ENCODE data around the gene ZNF501. TPM values are rescaled to one million over a fixed set of nuclear protein-coding genes. Genes with fewer than 3 reads are reported as not detected.
A peak's percentile ranks its signal among the peaks of the same experiment; 100 is the strongest.

The ZNF501 gene
- total and polyA plus RNA-seq, 8 donors, result 4.4 to 10.2 (median 9.3) TPM

DNA sequence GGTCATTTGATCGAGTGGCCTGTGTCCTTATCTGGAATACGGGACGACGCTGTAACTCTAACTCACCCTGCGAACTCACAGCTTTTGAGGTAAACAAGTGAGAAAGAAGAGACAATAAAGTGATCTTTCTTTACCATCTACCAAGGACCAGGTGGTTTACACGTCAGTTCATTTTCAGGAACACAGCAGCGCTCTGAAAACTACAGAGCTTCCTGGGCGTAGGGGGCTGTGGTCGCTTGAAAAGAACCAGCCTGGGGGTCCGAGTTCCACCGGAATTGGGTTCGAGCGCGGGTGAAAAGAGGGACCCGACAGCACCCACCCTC lies 31.6 kb downstream of the ZNF501 start:
- no peaks in the 10 kb centered on the region for H3K27me3 ChIP-seq
- peak overlapping the region; percentile 69 to 82 for H3K4me3 ChIP-seq
- intact Hi-C loops (cut with DNase I), result no loop called here
- peaks cover 0 to 34% of the 10 kb centered on the region in 2 donors for H3K9me3 ChIP-seq
- TF ChIP-seq, protein P1, sequence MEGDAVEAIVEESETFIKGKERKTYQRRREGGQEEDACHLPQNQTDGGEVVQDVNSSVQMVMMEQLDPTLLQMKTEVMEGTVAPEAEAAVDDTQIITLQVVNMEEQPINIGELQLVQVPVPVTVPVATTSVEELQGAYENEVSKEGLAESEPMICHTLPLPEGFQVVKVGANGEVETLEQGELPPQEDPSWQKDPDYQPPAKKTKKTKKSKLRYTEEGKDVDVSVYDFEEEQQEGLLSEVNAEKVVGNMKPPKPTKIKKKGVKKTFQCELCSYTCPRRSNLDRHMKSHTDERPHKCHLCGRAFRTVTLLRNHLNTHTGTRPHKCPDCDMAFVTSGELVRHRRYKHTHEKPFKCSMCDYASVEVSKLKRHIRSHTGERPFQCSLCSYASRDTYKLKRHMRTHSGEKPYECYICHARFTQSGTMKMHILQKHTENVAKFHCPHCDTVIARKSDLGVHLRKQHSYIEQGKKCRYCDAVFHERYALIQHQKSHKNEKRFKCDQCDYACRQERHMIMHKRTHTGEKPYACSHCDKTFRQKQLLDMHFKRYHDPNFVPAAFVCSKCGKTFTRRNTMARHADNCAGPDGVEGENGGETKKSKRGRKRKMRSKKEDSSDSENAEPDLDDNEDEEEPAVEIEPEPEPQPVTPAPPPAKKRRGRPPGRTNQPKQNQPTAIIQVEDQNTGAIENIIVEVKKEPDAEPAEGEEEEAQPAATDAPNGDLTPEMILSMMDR (IDR thresholded peaks at IDR 0.05), result no peak
- H3K36me3 ChIP-seq, result peaks cover 0 to 14% of the 10 kb centered on the region in 2 donors
- ATAC-seq (peak; percentile 20), DNase-seq (no peak)
- peaks cover 4 to 18% of the 10 kb centered on the region in 2 donors for H3K4me1 ChIP-seq
- peak overlapping the region; percentile 65 to 82 for H3K27ac ChIP-seq

DNA sequence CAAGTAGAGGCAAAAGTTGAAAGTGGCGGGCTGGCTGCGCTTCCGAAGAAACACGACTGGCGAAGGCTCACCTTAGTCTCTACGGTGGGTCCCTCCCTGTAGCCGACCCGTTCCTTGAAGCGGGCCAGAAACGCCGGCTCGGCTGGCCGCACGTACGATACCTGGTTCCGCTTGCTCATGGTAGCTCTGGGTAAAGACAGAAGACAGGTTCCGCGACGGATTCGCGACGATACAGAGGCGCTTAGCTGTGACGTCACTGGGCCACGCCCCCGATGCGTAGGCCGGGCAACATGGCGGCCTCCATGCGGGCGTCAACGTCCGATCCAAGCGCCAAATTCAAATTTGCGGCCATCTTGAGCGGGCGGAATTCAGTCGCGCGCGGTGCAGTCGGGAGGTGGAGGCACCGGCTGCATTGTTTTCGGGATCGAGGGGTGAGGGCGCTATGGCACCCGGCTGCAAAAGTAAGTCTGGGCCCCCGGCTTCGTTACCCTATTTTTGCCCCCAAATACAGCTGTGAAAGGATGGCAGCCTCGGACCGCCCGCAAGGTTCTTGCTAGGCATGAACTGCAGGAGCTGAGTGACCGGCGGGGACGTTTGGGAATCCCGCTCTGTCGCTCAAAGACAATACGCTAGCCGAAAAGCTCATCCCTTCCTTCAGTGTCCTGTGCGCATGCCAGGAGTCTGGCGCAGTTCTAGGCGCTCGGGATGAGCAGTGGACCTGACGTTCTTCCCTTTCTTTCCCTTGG lies 32.2 kb downstream of the ZNF501 start, which contains the start of the genes KIAA1143 and KIF15:
KIAA1143 (minus strand) TSS at position 196 of the 746 bp plus-strand sequence; CDS start at position 179, 17 bp downstream.
KIF15 (plus strand) TSS at position 371 of the 746 bp plus-strand sequence; CDS start at position 443, 72 bp downstream.
- Histone ChIP-seq H3K4me3 (peak within 1 kb of the TSS; percentile 69 to 82), H3K36me3 (peaks cover 0 to 10% of the 10 kb centered on the region in 2 donors), H3K27ac (peak within 1 kb of the TSS; percentile 65 to 82), H3K4me1 (peaks cover 4 to 18% of the 10 kb centered on the region in 2 donors), H3K27me3 (no peaks in the 10 kb centered on the region), H3K9me3 (peaks cover 0 to 29% of the 10 kb centered on the region in 2 donors)
- intact Hi-C loops (cut with DNase I), result no loop called here
- peak; percentile 99 for ATAC-seq
- TF ChIP-seq, protein P1 (IDR thresholded peaks at IDR 0.05), result no peak
- DNase-seq, result peak; percentile 97 to 98 (median 98)

DNA sequence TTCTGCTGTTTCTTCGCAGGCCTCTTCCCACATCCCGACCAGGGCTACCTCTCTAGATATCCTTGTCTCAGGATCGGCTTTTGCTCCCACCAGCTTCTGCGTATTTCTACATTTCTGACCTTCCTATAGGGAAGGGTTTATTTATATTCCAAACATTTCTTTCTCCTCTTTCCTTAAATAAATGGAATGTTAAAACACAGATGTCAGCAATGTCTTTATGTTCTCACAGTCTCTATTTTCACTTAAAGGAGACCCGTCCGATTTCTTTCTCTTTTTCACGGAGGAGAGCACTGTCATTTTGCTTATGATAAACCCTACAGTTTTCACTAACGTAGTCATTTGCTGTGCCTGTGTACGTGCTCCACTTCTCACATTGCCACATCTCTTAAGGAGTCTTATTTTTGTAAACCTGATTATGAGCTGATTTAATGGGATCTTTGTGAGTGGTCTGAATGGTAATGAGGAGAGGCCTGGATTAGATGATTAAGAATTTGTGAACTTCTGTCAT lies 32.8 kb downstream of the ZNF501 start:
- H3K27me3 ChIP-seq, result no peaks in the 10 kb centered on the region
- intact Hi-C loops (cut with DNase I), result no loop called here
- ATAC-seq, result no peak
- peaks cover 0 to 24% of the 10 kb centered on the region in 2 donors for H3K9me3 ChIP-seq
- H3K4me1 ChIP-seq, result peaks cover 4 to 18% of the 10 kb centered on the region in 2 donors
- TF ChIP-seq, protein P1 (IDR thresholded peaks at IDR 0.05), result no peak
- no peak overlapping the region for H3K27ac ChIP-seq
- DNase-seq, result no peak
- peak overlapping the region; percentile 69 to 82 for H3K4me3 ChIP-seq
- H3K36me3 ChIP-seq, result peaks cover 0 to 10% of the 10 kb centered on the region in 2 donors

DNA sequence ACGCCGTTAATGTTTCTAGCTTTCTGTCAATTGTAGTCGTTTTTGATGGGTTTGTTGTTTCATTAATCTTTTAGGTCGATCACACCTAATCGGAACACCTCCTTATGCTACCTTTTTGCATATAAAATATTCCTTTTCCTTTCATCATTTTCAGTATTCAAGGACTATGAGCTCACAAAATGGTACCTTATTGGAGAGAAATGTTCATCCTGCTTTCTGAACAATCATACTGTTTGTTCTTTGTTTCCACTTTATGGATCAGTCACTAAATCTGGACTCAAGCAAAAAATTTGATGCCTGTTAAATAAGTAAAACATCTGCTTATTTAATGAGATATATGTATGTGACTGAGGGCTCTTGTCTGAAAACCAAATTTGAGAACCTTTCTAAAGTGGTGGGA lies 33.3 kb downstream of the ZNF501 start:
- no peaks in the 10 kb centered on the region for H3K27me3 ChIP-seq
- H3K27ac ChIP-seq, result no peak overlapping the region
- intact Hi-C loops (cut with DNase I), result no loop called here
- ATAC-seq (no peak), DNase-seq (no peak)
- H3K4me3 ChIP-seq, result peak overlapping the region in 1 of 2 donors; percentile 69
- peaks cover 4 to 18% of the 10 kb centered on the region in 2 donors for H3K4me1 ChIP-seq
- H3K36me3 ChIP-seq, result peaks cover 0 to 9% of the 10 kb centered on the region in 2 donors
- peaks cover 0 to 20% of the 10 kb centered on the region in 2 donors for H3K9me3 ChIP-seq
- TF ChIP-seq, protein P1 (IDR thresholded peaks at IDR 0.05), result no peak

DNA sequence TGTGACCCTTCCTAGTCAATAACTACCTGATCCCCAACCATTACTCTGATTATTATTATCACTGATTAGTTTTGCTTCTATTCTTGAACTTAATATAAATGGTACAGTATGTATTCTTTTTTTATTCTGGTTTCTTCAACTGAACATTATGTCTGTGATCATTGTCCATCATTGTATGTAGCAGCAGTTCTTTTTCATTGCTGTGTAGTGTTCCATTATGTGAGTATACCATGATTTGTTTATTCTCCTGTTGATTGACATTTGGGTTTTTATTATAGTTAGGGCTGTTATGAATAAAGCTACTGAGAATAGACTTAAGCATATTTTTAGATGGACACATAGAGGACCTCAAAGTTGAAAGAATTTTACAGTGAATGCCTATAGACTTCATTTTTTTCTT lies 34.8 kb downstream of the ZNF501 start:
- H3K4me1 ChIP-seq, result peaks cover 4 to 18% of the 10 kb centered on the region in 2 donors
- TF ChIP-seq, protein P1 (IDR thresholded peaks at IDR 0.05), result no peak
- no peaks in the 10 kb centered on the region for H3K27me3 ChIP-seq
- H3K36me3 ChIP-seq, result no peaks in the 10 kb centered on the region
- H3K9me3 ChIP-seq, result peaks cover 0 to 14% of the 10 kb centered on the region in 2 donors
- ATAC-seq, result no peak
- no peak overlapping the region for H3K27ac ChIP-seq
- H3K4me3 ChIP-seq, result no peak overlapping the region
- intact Hi-C loops (cut with DNase I), result no loop called here
- DNase-seq, result no peak

Measured in left lung (tissue), 10 donors.